Progenitor cell of endocrine pancreas (in vitro differentiated cells): Measurements from ENCODE around the gene TEDC1. TPM values are rescaled to one million over a fixed set of nuclear protein-coding genes. Genes with fewer than 3 reads are reported as not detected.
A peak's percentile ranks its signal among the peaks of the same experiment; 100 is the strongest.

ENCODE experiments used
- DNase-seq: peaks from one replicate; pipeline ENCODE4 v3.0.0; 2021; ENCODE audit warnings: low spot score; ENCODE audit not compliant: unreplicated experiment
- H3K27ac Mint-ChIP-seq: 2 replicates; pipeline ENCODE4 v1.8.0; 2021; ENCODE audit warnings: mild to moderate bottlenecking, moderate library complexity, mixed read lengths
- H3K27me3 Mint-ChIP-seq: 2 replicates; pipeline ENCODE4 v1.8.0; 2021; ENCODE audit warnings: mixed read lengths
- H3K36me3 Mint-ChIP-seq: 2 replicates; pipeline ENCODE4 v1.8.0; 2022; ENCODE audit warnings: mixed read lengths; ENCODE audit not compliant: insufficient read depth
- H3K4me1 Mint-ChIP-seq: 2 replicates; pipeline ENCODE4 v1.8.0; 2021; ENCODE audit warnings: low read depth, mixed read lengths
- H3K4me3 Mint-ChIP-seq: 2 replicates; pipeline ENCODE4 v1.8.0; 2021; ENCODE audit warnings: low read depth, mild to moderate bottlenecking, moderate library complexity, mixed read lengths
- H3K9me3 Mint-ChIP-seq: 2 replicates; pipeline ENCODE4 v1.8.0; 2021; ENCODE audit warnings: low read depth, mixed read lengths
- total RNA-seq: library from RNA; stranded (reverse); gene quantifications from 2 replicates; pipeline ENCODE4 v1.2.1, GENCODE V29; 2021
- TF ChIP-seq, protein P1 (sequence below): fragments of 200-600 bp; sonication (generic); IDR thresholded peaks from one replicate; pipeline ENCODE4 v1.5.0; 2021; ENCODE audit warnings: antibody characterized with exemption, mild to moderate bottlenecking; ENCODE audit not compliant: unreplicated experiment

TEDC1 gene
- total RNA-seq, 1 donor from 2014 or later = 20.5 TPM

DNA sequence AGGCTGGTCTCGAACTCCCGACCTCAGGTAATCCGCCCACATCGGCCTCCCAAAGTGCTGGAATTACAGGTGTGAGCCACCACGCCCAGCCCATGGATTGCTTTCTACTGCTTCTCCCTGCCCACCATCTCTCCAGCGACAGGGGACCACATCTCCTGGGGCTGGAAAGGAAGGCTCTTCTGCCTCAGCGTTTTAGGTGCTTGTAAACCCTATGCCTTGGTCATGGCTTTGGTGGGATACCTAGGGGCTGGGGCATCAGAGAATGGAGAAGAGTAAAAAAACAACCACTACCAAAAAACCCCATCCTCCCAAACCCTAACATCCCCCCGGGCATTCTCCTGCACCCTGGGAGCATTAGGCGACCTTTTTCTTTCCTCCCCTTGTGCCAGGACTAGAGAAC is 34.3 kb downstream of the TEDC1 start:
- H3K9me3 Mint-ChIP-seq = no peaks in the 10 kb centered on the region

DNA sequence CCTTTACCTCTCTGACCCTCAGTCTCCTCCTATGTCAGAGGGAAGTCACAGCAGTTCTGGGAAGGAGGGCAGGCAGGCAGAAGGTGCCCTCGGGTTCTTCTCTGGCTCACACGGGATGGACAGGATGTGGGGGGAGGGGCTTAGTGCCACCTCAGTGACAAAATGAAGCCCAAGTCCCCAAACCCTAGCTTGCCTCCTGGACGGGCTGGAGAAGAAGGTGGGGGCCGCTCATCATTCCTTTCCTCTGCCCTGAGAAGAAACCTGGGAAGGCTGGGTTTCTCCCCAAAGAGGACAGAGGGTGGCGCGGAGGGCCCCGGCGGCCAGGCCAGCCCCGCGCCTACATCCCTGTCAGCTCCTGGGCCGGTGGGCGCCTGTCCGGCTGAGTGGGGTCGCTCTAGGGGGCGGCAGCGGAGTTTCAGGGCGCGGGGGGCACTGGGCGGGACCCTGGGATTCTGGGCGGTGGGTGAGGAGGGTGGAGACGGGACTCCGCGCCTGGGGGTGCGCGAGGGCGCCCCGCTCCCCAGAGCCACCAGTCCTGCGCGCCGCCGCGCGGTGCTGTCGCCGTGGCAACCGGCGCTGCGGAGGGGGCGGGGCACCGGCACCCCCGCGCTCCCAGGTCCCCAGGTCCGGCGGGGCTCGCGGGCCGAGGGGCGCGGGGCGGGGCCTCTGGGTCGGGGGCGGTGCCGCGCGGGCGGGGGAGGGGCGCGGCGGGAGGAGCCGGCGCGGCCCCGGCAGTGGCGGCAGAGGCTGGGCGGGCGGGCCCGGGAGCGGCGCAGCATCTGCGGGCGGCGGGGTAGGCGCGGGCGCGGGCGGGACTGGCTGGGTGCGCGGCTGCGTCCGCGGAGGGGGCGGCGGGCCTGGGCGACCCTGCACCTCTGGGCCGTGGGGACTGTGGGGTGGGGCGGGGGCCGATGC is 35.1 kb downstream of the TEDC1 start, which contains the start of gene TMEM121:
Gene TMEM121, plus strand, starts transcription at position 723 of the 915 bp plus-strand sequence. CDS start 2,252 bp downstream, outside the sequence.
- peak; percentile 39 for DNase-seq
- Mint-ChIP-seq H3K27ac (peak within 1 kb of the TSS; percentile 62), H3K27me3 (peaks cover 34% of the 10 kb centered on the region), H3K36me3 (no peaks in the 10 kb centered on the region), H3K4me1 (no peaks in the 10 kb centered on the region), H3K4me3 (peak within 1 kb of the TSS; percentile 62), H3K9me3 (no peaks in the 10 kb centered on the region)
- TF ChIP-seq, protein P1, sequence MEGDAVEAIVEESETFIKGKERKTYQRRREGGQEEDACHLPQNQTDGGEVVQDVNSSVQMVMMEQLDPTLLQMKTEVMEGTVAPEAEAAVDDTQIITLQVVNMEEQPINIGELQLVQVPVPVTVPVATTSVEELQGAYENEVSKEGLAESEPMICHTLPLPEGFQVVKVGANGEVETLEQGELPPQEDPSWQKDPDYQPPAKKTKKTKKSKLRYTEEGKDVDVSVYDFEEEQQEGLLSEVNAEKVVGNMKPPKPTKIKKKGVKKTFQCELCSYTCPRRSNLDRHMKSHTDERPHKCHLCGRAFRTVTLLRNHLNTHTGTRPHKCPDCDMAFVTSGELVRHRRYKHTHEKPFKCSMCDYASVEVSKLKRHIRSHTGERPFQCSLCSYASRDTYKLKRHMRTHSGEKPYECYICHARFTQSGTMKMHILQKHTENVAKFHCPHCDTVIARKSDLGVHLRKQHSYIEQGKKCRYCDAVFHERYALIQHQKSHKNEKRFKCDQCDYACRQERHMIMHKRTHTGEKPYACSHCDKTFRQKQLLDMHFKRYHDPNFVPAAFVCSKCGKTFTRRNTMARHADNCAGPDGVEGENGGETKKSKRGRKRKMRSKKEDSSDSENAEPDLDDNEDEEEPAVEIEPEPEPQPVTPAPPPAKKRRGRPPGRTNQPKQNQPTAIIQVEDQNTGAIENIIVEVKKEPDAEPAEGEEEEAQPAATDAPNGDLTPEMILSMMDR = no peak

More for the DNA sequence above, 34.3 kb downstream of the TEDC1 start:
- H3K27me3 Mint-ChIP-seq = peaks cover 36% of the 10 kb centered on the region
- TF ChIP-seq, protein P1 = no peak
- no peak overlapping the region for H3K27ac Mint-ChIP-seq
- H3K36me3 Mint-ChIP-seq = no peaks in the 10 kb centered on the region
- H3K4me3 Mint-ChIP-seq = peak overlapping the region; percentile 62
- DNase-seq = no peak
- no peaks in the 10 kb centered on the region for H3K4me1 Mint-ChIP-seq

DNA sequence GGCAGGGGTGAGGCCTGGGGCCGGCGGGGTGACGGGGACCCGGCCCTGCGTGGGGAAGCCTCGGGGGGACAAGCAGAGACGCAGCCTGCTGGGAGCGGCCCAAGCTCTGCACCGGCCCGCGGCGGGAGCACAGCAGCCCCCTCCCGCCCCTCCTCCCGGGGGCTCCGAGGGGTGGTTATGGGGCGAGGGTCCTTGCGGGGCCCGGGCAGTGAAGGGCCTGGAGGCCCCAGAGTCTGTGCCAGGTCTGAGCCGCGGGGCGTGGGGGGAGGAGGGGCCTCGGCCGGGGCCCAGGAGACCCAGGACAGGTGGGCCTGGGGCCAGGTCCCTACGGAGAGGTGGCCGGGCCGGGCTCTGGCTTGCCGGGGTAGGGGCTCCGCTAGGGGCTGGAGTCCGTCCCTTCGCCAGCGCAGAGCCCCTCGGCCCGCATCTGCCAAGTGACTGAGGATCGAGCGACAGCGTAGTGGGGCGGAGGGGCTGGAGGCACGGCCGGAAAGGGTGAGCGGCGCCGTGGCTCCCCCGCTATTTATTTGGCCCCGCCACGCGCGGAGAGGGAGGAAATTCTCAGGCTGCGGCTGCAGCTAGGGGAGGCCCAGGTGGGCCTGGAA is 35.8 kb downstream of the TEDC1 start:
- H3K27ac Mint-ChIP-seq = peak overlapping the region; percentile 62
- TF ChIP-seq, protein P1 = no peak
- H3K27me3 Mint-ChIP-seq = peaks cover 31% of the 10 kb centered on the region
- H3K4me3 Mint-ChIP-seq = peak overlapping the region; percentile 61
- H3K4me1 Mint-ChIP-seq = no peaks in the 10 kb centered on the region
- DNase-seq = no peak
- H3K36me3 Mint-ChIP-seq = no peaks in the 10 kb centered on the region
- no peaks in the 10 kb centered on the region for H3K9me3 Mint-ChIP-seq

DNA sequence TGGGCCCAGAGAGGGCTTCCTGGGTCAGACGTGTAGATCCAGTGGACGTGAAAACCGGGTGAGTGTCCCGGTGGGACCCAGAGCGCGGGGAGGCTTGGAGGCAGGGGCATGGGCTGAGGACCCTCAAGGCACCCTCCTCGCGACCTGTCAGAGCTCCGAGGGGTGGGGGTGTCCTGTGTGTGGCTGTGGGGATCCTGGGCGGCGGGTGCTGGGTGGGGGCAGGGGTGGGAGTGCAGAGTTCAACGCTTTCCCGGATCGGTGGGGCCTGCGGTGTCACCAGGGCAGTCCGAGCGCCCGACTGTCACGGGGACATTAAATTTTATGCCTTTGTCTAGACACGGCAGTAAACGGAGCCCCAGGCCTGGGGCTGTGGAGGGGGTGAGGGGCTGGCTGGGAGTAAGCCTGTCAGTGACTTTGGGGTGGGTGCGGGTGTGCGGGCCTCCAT is 36.4 kb downstream of the TEDC1 start:
- peak overlapping the region; percentile 61 for H3K4me3 Mint-ChIP-seq
- peak overlapping the region; percentile 62 for H3K27ac Mint-ChIP-seq
- no peaks in the 10 kb centered on the region for H3K9me3 Mint-ChIP-seq
- no peaks in the 10 kb centered on the region for H3K4me1 Mint-ChIP-seq
- peaks cover 27% of the 10 kb centered on the region for H3K27me3 Mint-ChIP-seq
- TF ChIP-seq, protein P1 = no peak
- H3K36me3 Mint-ChIP-seq = no peaks in the 10 kb centered on the region
- no peak for DNase-seq

DNA sequence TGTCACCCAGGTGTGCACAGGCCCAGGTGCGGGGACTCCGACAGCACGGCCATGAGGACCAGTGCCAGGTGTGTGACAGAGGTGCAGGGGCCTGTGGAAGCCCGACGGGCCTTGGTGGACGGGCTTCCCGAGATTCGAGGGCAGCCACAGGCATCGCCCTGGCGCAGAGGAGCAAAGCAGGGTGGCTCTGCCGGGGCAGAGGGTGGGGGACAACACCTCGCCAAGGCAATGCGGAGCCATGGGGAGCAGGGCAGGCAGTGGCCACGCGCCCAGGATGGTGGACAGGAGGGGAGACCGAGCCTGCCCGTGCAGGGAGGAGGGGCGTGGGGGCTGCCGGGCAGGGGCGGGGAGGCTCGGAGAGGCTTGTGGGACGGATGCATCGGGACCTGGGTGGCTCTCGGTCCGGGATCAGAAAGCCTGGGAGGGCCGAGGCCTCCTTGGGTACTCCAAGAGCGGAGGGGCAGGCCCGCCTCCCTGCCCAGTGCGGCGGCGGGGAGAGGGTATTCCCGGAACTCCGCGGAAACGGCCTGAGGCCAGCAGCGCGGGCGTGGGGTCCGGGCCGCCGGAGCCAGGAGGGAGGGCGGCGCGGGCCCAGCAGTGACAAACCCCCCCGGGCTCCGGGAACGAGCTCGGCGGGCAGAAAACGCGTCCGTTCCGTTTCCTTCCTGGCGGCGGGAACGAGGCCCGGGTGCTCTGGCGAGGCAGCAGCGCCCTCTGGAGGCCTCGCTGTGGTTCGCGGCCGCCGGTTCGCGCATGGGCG is 37.0 kb downstream of the TEDC1 start:
- peaks cover 26% of the 10 kb centered on the region for H3K27me3 Mint-ChIP-seq

More for the DNA sequence above, 37.0 kb downstream of the TEDC1 start:
- DNase-seq = peak; percentile 66
- H3K27ac Mint-ChIP-seq = no peak overlapping the region
- H3K4me1 Mint-ChIP-seq = no peaks in the 10 kb centered on the region
- TF ChIP-seq, protein P1 = peak; percentile 86
- H3K9me3 Mint-ChIP-seq = no peaks in the 10 kb centered on the region
- no peaks in the 10 kb centered on the region for H3K36me3 Mint-ChIP-seq
- H3K4me3 Mint-ChIP-seq = peak overlapping the region; percentile 61
